SKM-1 treated with dmso at 0.1 percent for 144 hours (cell line): ENCODE data around the gene C1orf50.
"Not testable (repeated sequence)": the region's sequence is repeated elsewhere in the genome, so short reads cannot be mapped to it uniquely, and the experiment has no call there.

Source experiments
- DNase-seq: peaks from one replicate; lab custom pipeline; 2025; ENCODE audit not compliant: unreplicated experiment; lab: John Stamatoyannopoulos, UW

Gene C1orf50

DNA sequence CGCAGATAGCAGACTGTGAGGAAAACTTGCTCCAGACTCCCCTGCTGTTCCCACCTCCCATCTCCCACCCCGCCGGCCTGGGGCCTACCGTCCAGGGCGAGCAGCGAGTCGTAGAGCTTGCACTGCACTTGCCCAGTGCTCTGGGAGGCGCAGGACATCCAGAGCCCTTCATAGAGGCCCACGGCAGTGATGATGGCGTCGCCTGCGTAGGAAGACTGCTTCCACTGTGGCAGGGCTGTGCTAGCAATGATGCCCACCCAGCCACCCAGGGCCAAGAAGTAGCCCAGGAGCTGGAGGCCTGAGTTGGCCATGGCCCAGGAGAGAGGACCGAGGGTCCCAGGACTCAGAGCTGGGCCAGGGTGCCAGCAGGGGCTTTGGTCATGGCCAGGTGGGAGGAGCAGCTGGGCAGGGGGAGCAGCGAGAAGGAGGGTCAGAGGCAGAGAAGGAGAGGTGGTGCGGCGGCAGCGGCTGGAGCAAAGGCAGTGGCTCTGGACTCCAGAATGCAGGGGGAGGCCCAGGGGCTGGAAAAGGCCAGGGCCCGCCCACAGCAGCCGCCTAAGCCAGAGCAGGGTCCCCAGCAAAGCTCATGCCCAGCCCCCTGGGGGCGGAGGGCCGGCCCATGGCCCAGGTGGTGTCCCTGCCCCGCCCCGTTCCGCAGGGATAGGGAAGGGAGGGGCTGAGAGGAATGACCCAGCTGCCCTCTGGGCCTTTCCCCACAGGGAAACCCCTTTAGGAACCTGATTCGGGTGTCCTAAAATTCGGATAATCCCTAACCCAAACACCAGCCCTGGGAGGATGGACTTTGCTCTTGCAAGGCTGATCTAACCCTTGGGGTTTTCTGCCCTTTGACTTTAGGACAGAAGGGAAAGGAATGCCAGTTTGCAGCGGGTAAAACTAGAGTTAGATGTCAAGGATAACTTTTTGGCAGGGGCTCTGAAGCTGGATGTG lies 27.0 kb upstream of the C1orf50 start, which contains the start of gene CLDN19:
CLDN19 (minus strand) TSS at position 484 of the 948 bp plus-strand sequence; CDS start at position 311, 173 bp downstream.
- no peak for DNase-seq

DNA sequence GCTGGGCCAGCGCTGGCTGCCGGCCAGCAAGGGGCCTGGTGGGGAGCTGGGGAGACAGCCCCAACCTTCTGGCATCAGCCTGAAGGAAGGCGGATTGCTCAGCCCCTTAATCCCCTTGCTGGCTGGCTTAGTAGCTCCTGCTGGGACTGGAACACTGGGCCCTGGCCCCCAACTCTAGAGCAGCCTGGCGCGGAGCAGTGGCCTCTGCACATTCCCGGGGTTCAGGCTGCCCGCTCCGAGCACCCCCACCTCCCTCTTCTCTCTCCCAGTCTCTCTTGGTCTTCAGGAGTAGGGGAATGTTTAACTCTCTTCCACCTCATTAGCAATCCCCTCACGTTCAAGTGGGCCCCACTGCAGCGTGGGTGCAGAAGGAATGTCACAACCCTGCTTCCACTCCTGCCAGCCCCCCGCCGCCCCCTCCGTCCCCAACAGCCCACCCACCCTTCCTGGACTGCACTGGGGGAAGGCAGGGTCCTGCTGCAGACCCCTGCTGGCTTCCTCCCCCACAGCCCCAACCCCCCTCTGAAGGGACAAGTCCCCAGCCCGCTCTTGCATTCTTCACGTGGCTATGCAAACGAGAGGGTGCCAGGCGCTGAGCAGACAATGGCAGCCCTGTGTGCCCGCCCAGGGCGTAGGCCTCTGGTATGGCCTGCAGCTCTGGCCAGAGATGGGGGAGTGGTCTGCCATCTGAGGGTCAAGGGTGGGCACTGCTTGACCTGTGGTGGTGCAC lies 26.0 kb upstream of the C1orf50 start:
- no peak for DNase-seq

- DNase-seq: no peak
Observed at GRCh38 chr1:42741706-42742105, 25.3 kb upstream of the C1orf50 start.

GRCh38 chr1:42742141-42742540 lies 24.9 kb upstream of the C1orf50 start:
- DNase-seq: no peak

DNA sequence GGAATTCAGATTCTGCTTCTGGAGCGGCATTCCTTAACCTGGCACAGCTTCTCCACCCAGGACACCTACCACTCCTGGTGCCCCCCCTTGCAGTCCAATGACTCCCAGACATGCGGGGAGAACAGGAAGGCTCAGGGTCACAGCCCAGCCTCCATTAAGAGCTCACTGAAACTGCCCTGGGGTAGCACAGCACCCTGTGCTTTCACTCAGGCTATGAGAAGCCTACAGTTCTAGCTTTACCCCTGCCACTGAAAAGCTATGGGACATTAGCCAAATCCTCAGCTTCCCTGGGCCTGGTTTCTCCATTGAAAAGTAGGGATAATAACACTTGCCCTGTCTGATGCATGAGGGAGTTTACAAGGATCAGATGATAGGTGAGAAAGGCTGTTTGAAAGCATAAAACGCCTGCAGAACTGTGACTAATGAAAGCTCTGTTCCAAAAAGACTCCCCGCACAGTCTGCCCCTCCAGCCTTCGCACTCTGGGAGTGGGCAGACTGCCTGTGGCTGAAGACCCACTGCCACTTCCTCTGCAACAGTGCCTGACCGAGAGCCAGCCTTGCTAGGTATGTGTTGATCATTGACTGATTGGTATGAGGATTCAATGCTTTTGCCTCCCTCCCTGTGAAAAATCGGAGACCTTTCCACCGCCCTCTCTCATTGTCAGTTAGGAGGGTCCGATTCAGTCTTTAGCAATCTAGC lies 24.3 kb upstream of the C1orf50 start:
- DNase-seq: no peak

DNA sequence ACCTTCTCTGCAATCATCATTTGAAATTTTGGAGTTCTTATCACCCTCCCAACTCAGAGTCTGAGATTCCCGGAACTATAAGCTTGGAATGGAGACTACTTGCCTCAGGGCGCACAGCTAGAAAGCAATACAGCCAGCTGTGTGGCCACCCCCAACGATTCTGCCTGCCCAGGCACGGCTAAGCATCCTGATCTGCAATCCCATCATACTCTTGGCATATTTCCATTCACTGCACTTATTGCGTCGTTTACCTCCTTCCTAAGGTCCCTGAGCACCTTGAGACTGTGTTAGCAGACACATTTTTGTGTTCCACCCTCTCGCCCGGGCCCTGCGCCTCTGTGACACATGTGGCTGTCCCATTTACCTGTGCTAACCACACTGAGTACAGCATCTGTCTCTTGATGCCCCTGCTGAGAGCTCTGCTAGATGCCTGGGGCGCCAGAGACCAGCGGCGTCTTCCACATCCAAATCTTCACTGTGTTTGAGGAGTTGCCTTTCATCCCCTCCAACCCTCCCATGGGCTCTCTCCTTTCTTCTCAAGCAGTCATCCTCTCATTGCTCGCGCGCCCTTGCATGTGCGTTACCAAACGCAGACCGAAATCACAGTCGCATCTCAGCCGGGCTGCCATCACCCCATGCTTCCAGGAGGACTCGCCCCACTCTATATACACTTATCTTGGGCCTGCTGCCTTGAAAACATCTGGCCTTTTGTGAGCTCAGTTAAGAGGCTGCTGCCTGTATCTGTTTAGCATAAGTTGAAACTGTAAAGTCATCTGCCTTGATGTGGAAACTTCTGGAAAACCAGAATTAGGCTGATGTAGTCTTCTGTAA lies 23.5 kb upstream of the C1orf50 start:
- DNase-seq: no peak

- DNase-seq: no peak
Observed at GRCh38 chr1:42744148-42744413, 23.0 kb upstream of the C1orf50 start.

DNA sequence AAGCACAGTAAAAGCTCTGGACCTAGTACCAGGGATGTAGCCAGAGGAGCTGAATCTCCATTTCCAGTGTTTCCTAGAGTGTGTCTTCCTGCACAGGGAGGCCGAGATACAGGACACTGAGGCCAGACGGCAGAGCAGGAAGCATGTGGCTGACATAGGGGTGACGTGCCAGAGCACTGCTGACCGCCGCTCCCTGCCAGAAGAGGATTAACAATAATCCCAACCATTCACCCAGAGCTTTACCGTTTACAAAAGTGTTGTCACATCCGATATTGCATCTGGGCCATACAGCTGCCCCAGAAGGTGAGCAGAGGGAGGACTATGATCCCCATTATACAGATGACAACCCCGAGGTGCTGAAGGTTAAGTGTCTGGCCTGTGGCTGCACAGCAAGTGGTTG lies 21.2 kb upstream of the C1orf50 start:
- DNase-seq: no peak

DNA sequence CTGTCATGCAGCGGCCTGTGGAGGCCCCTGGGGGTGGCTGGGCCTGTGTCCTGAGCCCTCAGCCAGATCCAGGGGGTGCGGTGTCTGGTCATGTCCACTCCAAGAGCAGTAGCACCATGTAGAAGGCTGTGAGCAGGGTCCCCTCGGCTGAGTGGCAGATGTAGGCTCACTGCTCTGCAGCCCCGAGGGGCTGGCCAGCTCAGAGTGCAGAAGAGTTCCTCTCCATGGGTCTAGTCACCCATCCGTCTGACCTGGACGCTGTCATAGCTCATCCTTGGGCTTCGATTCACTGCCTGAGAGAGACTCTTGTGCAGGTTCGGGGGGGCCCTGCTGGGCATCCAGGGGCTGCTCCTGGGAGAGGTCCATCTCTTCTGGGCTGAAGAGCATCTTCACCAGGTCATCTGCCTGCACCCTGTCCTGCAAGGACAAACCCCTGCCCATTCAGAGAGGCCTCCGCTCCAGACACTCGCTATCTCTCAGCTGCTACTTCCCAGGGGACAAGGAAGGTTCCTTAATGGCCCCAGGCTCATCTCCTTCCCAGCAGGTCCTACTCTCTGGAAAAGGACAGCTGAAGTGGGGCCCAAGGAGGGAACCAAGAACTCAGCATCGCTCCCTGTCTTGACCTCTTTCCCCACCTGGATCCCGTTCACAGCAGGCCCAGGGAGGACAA lies 20.5 kb upstream of the C1orf50 start:
- DNase-seq: no peak

DNA sequence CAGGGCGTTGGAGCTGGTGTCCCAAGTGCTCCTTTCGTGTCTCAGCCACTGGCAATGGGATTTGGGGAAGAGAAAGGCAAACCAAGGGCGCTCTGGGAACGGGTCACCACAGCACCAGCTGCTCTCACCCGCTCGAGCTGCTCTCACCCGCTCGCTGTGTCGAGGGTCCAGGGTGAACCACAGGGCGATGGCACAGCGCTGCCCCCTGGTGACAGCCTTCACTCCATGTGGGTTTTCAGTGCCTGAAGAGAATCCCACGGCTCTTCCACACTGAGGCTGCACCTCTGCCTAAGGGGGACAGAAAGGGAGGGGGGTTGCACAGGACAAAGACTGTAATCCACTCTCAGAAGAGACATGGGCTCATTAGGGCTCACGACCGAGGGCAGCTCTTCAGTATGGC lies 19.9 kb upstream of the C1orf50 start:
- no peak for DNase-seq

- DNase-seq: no peak
Observed at GRCh38 chr1:42748021-42748420, 19.0 kb upstream of the C1orf50 start.

GRCh38 chr1:42748461-42749410 lies 18.3 kb upstream of the C1orf50 start:
- peak; percentile 30 for DNase-seq

GRCh38 chr1:42750041-42750440 lies 17.0 kb upstream of the C1orf50 start:
- no peak for DNase-seq

GRCh38 chr1:42751511-42752070 lies 15.5 kb upstream of the C1orf50 start:
- not testable (repeated sequence) for DNase-seq

- no peak for DNase-seq
Observed at GRCh38 chr1:42752284-42752683, 14.8 kb upstream of the C1orf50 start.

DNA sequence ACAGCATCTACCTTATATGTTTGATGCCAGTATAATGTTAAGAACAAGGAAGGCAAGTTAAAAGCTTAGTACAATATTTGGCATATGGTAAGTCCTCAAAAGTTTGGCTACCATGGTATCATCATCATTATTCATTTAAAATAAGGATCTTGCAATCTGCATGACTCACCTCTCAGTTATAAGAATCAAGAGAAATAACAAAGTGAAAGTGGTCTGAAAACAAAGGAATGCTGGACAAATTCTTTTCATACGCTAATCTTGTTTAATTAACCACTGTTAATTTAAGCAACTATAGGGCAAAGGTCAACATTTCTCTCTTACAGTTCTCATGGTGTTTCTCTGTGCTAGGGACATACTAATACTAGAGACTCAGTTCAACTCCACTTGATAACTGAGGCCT lies 14.0 kb upstream of the C1orf50 start:
- no peak for DNase-seq

GRCh38 chr1:42756956-42757891 lies 9.8 kb upstream of the C1orf50 start:
- DNase-seq: peak; percentile 57

GRCh38 chr1:42757892-42758275 lies 9.2 kb upstream of the C1orf50 start:
- no peak for DNase-seq
